GM12874 (cell line): Measurements from ENCODE around the gene TMEM120A.

Experiments used
- CTCF ChIP-seq: IDR thresholded peaks from 2 replicates; pipeline ENCODE4 v1.5.1; 2011; ENCODE audit warnings: low read depth, mild to moderate bottlenecking, control low read depth, low read length, moderate library complexity; ENCODE audit not compliant: insufficient read depth

The TMEM120A gene

DNA sequence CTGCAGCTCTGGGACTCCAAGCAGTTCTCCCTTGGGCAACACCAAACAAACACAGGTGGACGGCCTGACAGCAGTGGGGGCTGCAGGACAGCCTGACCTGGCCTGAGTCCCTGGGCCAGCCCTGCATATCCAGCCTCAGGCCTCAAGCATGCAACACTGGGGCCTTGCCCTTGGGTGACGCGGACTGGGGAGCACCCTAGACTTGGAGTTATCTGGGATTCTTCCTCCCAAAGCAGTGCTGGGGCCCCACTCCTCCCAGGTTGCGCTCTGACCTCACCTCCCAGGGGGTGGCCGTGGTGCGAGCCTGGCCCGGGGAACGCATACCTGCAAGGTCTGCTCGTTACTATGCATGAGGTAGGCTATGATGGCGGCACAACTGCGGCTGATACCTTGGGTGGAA, 6.2 kb upstream of the TMEM120A start:
- no peak for TF ChIP-seq CTCF

- no peak for TF ChIP-seq CTCF
Measured at GRCh38 chr7:75998038-75998437, 3.6 kb upstream of the TMEM120A start.

DNA sequence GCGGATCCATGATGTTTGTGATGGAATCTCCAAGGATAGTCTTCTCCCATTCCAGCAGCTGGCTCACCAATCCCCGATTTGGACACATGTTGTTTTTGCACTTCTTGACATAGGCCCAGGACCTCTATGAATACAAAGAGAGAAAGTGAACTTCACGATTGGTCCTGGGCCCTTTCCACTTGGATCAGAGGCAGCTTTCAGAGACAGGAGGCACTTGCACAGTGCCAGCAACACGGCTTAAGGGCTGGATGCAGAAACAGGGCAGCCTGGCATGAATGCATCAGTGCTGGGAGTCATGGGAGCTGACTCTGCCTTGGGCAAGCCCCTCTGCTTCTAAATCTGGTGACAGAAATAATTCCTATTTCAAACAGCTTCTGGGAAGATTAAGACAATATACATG, 2.1 kb upstream of the TMEM120A start:
- TF ChIP-seq CTCF: no peak

DNA sequence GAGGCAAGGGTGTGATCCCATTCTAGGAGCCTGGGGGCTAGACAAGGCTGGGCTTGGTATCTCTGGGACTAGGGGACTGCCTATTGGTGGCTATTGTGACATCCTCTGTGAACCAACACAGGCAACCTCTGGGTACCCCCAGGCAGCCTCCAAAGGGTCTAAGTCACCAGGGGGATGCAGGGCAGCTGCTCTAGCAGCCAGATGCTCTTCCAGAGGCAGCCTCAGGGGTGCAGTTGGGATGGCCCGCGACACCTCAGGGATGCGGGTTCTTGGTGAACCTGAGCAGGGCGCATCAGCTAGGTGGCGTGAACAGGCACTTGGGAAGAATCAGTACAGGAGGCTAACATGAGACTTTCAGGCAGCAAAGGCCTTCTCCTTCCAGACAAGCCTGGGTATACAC, 1.6 kb upstream of the TMEM120A start:
- no peak for TF ChIP-seq CTCF

DNA sequence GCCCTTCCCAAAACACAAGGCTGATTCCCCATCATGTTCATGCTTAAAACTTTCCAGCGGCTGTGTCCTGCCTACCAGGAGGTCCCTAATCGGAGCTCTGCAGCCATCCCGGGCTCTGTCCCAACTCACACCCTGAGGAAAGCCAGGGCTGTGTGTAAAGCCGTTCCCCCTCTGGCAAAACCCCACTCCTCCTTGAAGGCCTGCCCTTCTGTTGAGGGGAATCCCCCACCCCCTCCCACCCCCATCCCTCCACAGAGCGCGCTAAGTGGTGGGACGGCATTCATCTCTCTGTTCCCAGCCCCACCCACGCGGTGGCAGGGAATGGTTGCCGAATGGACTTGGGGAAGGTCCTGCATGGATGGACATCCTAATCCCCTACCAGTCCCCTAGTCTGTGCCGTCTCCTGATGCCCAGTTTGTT, 667 bp upstream of the TMEM120A start:
- TF ChIP-seq CTCF: no peak

DNA sequence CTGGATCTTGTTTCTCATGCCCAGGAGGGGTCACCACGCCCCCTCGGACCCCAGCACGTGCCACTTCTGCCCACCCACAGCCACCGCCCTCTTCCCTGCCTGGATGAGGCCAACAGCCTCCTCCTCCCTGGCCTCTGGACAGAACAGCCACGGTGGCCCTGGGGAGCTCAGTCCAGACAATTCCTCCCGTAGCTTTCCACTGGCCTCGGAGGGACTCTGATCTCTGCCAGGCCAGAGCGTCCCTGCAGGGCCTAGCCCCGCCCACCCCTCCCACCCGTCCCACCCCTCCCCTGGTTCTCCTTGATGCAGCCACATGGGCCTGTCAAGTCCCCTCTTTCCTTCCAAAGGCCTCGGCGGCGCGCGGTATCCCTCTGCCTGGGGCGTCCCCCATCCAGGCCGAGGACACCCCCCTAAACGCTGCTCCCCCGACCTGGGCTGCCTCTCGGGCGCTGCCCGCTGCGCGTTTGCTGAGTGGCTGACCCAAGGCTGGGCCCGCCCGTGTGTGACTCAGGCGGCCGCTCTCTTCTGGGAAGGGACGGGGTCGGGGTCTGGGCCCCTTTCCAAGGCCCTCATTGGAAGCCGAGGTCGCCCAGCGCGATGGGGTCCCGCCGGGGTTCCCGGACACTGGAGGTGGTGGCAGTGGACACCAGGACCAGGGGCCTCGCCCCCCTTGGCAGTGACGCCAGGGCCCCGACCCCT, 557 bp downstream of the TMEM120A start:
- TF ChIP-seq CTCF: no peak

GRCh38 chr7:75992083-75992755, 2.2 kb downstream of the TMEM120A start:
- TF ChIP-seq CTCF: no peak
